ENCODE measurements around the gene CBLIF. TPM values are rescaled to one million over a fixed set of nuclear protein-coding genes. Genes with fewer than 3 reads are reported as not detected.

Gene CBLIF
- total RNA-seq, 1 experiment from 2014 or later = not detected

GRCh38 chr11:59877325-59877724, 32.0 kb upstream of the CBLIF start:
- ChIA-PET CTCF (no interaction called here), POLR2A (no interaction called here)
- Histone ChIP-seq H3K4me3 (ENCODE audit: low read depth in 2 of 2, low read length in 2 of 2) (no peak overlapping the region), H3K27ac (ENCODE audit: low read length) (no peak overlapping the region), H3K9me3 (ENCODE audit: control insufficient read depth, insufficient read depth, low read depth, low read length) (no peaks in the 10 kb centered on the region), H3K27me3 (ENCODE audit: control insufficient read depth, insufficient read depth, low read length) (no peaks in the 10 kb centered on the region), H3K36me3 (ENCODE audit: control insufficient read depth, insufficient read depth, low read length) (no peaks in the 10 kb centered on the region), H3K4me1 (ENCODE audit: control insufficient read depth, insufficient read depth, low read length) (no peaks in the 10 kb centered on the region)
- intact Hi-C loops (cut with micrococcal nuclease; ENCODE audit: unreplicated experiment) = no loop called here
- BruUV-seq (replicated peaks) = no TSS peak
- in situ Hi-C loops (cut with HindIII; ENCODE audit: low pct_unique_long_range_greater_than_20kb, low sequenced_read_pairs) = no loop called here
- DNase-seq (ENCODE audit: low read depth, low spot score) = no peak
- TF ChIP-seq REST (IDR thresholded peaks at IDR 0.05; ENCODE audit: insufficient read depth in 1 of 2, low read depth in 2 of 2, low read length in 1 of 2) = no peak
- no peak for TF ChIP-seq TCF7L2 (IDR thresholded peaks at IDR 0.05; ENCODE audit: low read depth, low read length)
- no peak for TF ChIP-seq POLR2AphosphoS5 (IDR thresholded peaks at IDR 0.05; ENCODE audit: low read depth, low read length)
- TF ChIP-seq CTCF (IDR thresholded peaks at IDR 0.05) = no peak
- TF ChIP-seq SIN3A (IDR thresholded peaks at IDR 0.05; ENCODE audit: borderline replicate concordance, insufficient read depth, low read depth, low read length) = no peak
- ATAC-seq = no peak

GRCh38 chr11:59875856-59876519, 30.7 kb upstream of the CBLIF start:
- intact Hi-C loops (cut with micrococcal nuclease; ENCODE audit: unreplicated experiment) (no loop called here), in situ Hi-C loops (cut with HindIII; ENCODE audit: low pct_unique_long_range_greater_than_20kb, low sequenced_read_pairs) (no loop called here)
- H3K27me3 ChIP-seq (ENCODE audit: control insufficient read depth, insufficient read depth, low read length) = no peaks in the 10 kb centered on the region
- TF ChIP-seq SIN3A (IDR thresholded peaks at IDR 0.05; ENCODE audit: borderline replicate concordance, insufficient read depth, low read depth, low read length) = no peak
- TF ChIP-seq TCF7L2 (IDR thresholded peaks at IDR 0.05; ENCODE audit: low read depth, low read length) = no peak
- no peak for TF ChIP-seq REST (IDR thresholded peaks at IDR 0.05; ENCODE audit: insufficient read depth in 1 of 2, low read depth in 2 of 2, low read length in 1 of 2)
- no peak for TF ChIP-seq CTCF (IDR thresholded peaks at IDR 0.05)
- no peak for TF ChIP-seq POLR2AphosphoS5 (IDR thresholded peaks at IDR 0.05; ENCODE audit: low read depth, low read length)
- BruUV-seq (replicated peaks) = no TSS peak
- no peak overlapping the region for H3K4me3 ChIP-seq (ENCODE audit: low read depth in 2 of 2, low read length in 2 of 2)
- ATAC-seq (no peak), DNase-seq (ENCODE audit: low read depth, low spot score) (no peak)
- H3K36me3 ChIP-seq (ENCODE audit: control insufficient read depth, insufficient read depth, low read length) = no peaks in the 10 kb centered on the region
- no peak overlapping the region for H3K27ac ChIP-seq (ENCODE audit: low read length)
- H3K4me1 ChIP-seq (ENCODE audit: control insufficient read depth, insufficient read depth, low read length) = no peaks in the 10 kb centered on the region
- ChIA-PET POLR2A (no interaction called here), CTCF (no interaction called here)
- no peaks in the 10 kb centered on the region for H3K9me3 ChIP-seq (ENCODE audit: control insufficient read depth, insufficient read depth, low read depth, low read length)
